Loucy (cell line): ENCODE results near the gene LCE7A.

Experiments
- H2AFZ ChIP-seq: fragments of 200-600 bp; sonication (generic); 2 replicates; pipeline ENCODE4 v1.6.0; 2016; ENCODE audit warnings: antibody characterized with exemption, mild to moderate bottlenecking, low read length, moderate library complexity
- H3F3A ChIP-seq: fragments of 200-600 bp; 2 replicates; pipeline ENCODE4 v1.6.0; 2016; ENCODE audit warnings: antibody characterized with exemption, low read depth, mild to moderate bottlenecking
- H3K27me3 ChIP-seq: fragments of 200-600 bp; sonication (generic); 2 replicates; pipeline ENCODE4 v1.6.1; 2014; ENCODE audit warnings: low read length, mild to moderate bottlenecking; ENCODE audit not compliant: insufficient read depth, poor library complexity, severe bottlenecking
- H3K36me3 ChIP-seq: fragments of 200-600 bp; sonication (generic); 2 replicates; pipeline ENCODE4 v1.6.1; 2016; ENCODE audit warnings: low read length; ENCODE audit not compliant: insufficient read depth
- H3K4me1 ChIP-seq: fragments of 200-600 bp; sonication (generic); 2 replicates; pipeline ENCODE4 v1.5.1; 2014; ENCODE audit warnings: low read length, mild to moderate bottlenecking; ENCODE audit not compliant: insufficient read depth, poor library complexity, severe bottlenecking
- H3K4me2 ChIP-seq: fragments of 200-600 bp; sonication (generic); 2 replicates; pipeline ENCODE4 v1.6.0; 2014; ENCODE audit warnings: antibody characterized with exemption, low read length, low read depth, mild to moderate bottlenecking; ENCODE audit not compliant: poor library complexity, severe bottlenecking
- H3K4me3 ChIP-seq: fragments of 200-600 bp; sonication (generic); 2 replicates; pipeline ENCODE4 v1.5.1; 2014; ENCODE audit warnings: low read length, mild to moderate bottlenecking, mixed read lengths; ENCODE audit not compliant: poor library complexity, severe bottlenecking
- H3K79me2 ChIP-seq: fragments of 200-600 bp; sonication (generic); 2 replicates; pipeline ENCODE4 v1.6.1; 2014; ENCODE audit warnings: low read length; ENCODE audit not compliant: insufficient read depth
- H3K9ac ChIP-seq: fragments of 200-600 bp; sonication (generic); 2 replicates; pipeline ENCODE4 v1.6.0; 2014; ENCODE audit warnings: mild to moderate bottlenecking, low read depth, low read length, moderate library complexity; ENCODE audit not compliant: poor library complexity, severe bottlenecking
- H3K9me2 ChIP-seq: fragments of 200-600 bp; sonication (generic); replicated peaks from 2 replicates; pipeline ENCODE4 v1.6.1; 2016; ENCODE audit warnings: low read depth, low read length, mixed read lengths
- H3K9me3 ChIP-seq: fragments of 200-600 bp; sonication (generic); 2 replicates; pipeline ENCODE4 v1.6.1; 2014; ENCODE audit warnings: mild to moderate bottlenecking, antibody characterized with exemption, low read length, low read depth; ENCODE audit not compliant: insufficient read depth
- H4K20me1 ChIP-seq: fragments of 200-600 bp; sonication (generic); 2 replicates; pipeline ENCODE4 v1.6.0; 2014; ENCODE audit warnings: antibody characterized with exemption, low read length, mild to moderate bottlenecking; ENCODE audit not compliant: insufficient read depth, poor library complexity, severe bottlenecking
- CTCF ChIP-seq: fragments of 200-600 bp; sonication (generic); conservative IDR thresholded peaks from 2 replicates; pipeline ENCODE4 v1.5.1; 2014; ENCODE audit warnings: mild to moderate bottlenecking, antibody characterized with exemption, low read length
- EZH2phosphoT487 ChIP-seq: fragments of 200-600 bp; IDR thresholded peaks from 2 replicates; pipeline ENCODE4 v1.6.1; 2018; ENCODE audit warnings: antibody characterized with exemption, mild to moderate bottlenecking, moderate library complexity, borderline replicate concordance

LCE7A gene

GRCh38 chr1:152859696-152860095 is at the start of gene LCE7A:
LCE7A (plus strand) TSS chr1:152859996; CDS start chr1:152860698, 702 bp downstream.
- TF ChIP-seq CTCF (no peak), EZH2phosphoT487 (no peak)
- no peak within 1 kb of the TSS for H3K4me3 ChIP-seq
- H3K79me2 ChIP-seq: no peaks in the 10 kb centered on the region
- H3K9ac ChIP-seq: no peak within 1 kb of the TSS
- 0 out of 2 replicates have a peak, but pooled peaks cover 3% of the 10 kb centered on the region for H3K9me2 ChIP-seq
- no peak within 1 kb of the TSS for H3K4me2 ChIP-seq
- no peak within 1 kb of the TSS for H2AFZ ChIP-seq
- no peaks in the 10 kb centered on the region for H3K27me3 ChIP-seq
- no peaks in the 10 kb centered on the region for H3K9me3 ChIP-seq
- H3K4me1 ChIP-seq: no peaks in the 10 kb centered on the region
- H3K36me3 ChIP-seq: no peaks in the 10 kb centered on the region
- H4K20me1 ChIP-seq: no peaks in the 10 kb centered on the region
- H3F3A ChIP-seq: no peaks in the 10 kb centered on the region

- Histone ChIP-seq H3K36me3 (no peaks in the 10 kb centered on the region), H3K9me3 (no peaks in the 10 kb centered on the region), H3K4me3 (no peak overlapping the region), H3F3A (no peaks in the 10 kb centered on the region), H3K9ac (no peak overlapping the region), H3K79me2 (no peaks in the 10 kb centered on the region), H3K4me1 (no peaks in the 10 kb centered on the region), H2AFZ (no peak overlapping the region), H3K27me3 (no peaks in the 10 kb centered on the region), H3K9me2 (no peaks in the 10 kb centered on the region), H4K20me1 (no peaks in the 10 kb centered on the region), H3K4me2 (no peak overlapping the region)
- TF ChIP-seq CTCF: no peak
- no peak for TF ChIP-seq EZH2phosphoT487
Measured at GRCh38 chr1:152811050-152811449, 48.7 kb upstream of the LCE7A start.

GRCh38 chr1:152811671-152812070 is 48.1 kb upstream of the LCE7A start, which contains the start of gene LCE1B:
LCE1B (plus strand) TSS chr1:152811971; CDS start chr1:152812447, 476 bp downstream.
- Histone ChIP-seq H3K9me2 (no peaks in the 10 kb centered on the region), H3K9ac (no peak within 1 kb of the TSS), H3K27me3 (no peaks in the 10 kb centered on the region), H4K20me1 (no peaks in the 10 kb centered on the region), H3K9me3 (no peaks in the 10 kb centered on the region), H3K79me2 (no peaks in the 10 kb centered on the region), H3K36me3 (no peaks in the 10 kb centered on the region), H2AFZ (no peak within 1 kb of the TSS), H3K4me1 (no peaks in the 10 kb centered on the region), H3K4me3 (no peak within 1 kb of the TSS), H3K4me2 (no peak within 1 kb of the TSS), H3F3A (no peaks in the 10 kb centered on the region)
- TF ChIP-seq CTCF: no peak
- TF ChIP-seq EZH2phosphoT487: no peak
